Effector memory CD4-positive, alpha-beta T cell (primary cell): ENCODE measurements around the gene ZNF785.

Experiments
- DNase-seq, 3 donors: peaks; one replicate each; pipeline ENCODE4 v3.0.0-alpha.2; 2020
- H3K27ac ChIP-seq: 2 replicates; pipeline ENCODE4 v1.7.0; 2013; ENCODE audit warnings: mild to moderate bottlenecking, low read length, moderate library complexity; ENCODE audit not compliant: insufficient read depth, poor library complexity, severe bottlenecking
- H3K27me3 ChIP-seq: replicated peaks from 2 replicates; pipeline ENCODE4 v1.7.0; 2013; ENCODE audit warnings: mild to moderate bottlenecking, low read length; ENCODE audit not compliant: insufficient read depth, control insufficient read depth, poor library complexity, severe bottlenecking
- H3K36me3 ChIP-seq: 2 replicates; pipeline ENCODE4 v1.7.0; 2013; ENCODE audit warnings: mild to moderate bottlenecking, low read length, moderate library complexity; ENCODE audit not compliant: control insufficient read depth, insufficient read depth
- H3K4me1 ChIP-seq: 2 replicates; pipeline ENCODE4 v1.7.0; 2013; ENCODE audit warnings: low read length, mild to moderate bottlenecking; ENCODE audit not compliant: control insufficient read depth, insufficient read depth, poor library complexity, severe bottlenecking
- H3K4me3 ChIP-seq: 2 replicates; pipeline ENCODE4 v1.7.0; 2013; ENCODE audit warnings: low read length, low read depth, mild to moderate bottlenecking; ENCODE audit not compliant: insufficient read depth, poor library complexity, severe bottlenecking
- H3K9me3 ChIP-seq: 2 replicates; pipeline ENCODE4 v1.7.0; 2013; ENCODE audit warnings: mild to moderate bottlenecking, low read length, moderate library complexity; ENCODE audit not compliant: control insufficient read depth

The ZNF785 gene

GRCh38 chr16:30581457-30581856, 4.0 kb downstream of the ZNF785 start:
- H3K4me3 ChIP-seq = no peak overlapping the region
- H3K27me3 ChIP-seq = no peaks in the 10 kb centered on the region
- peaks cover 14% of the 10 kb centered on the region for H3K36me3 ChIP-seq
- no peak for DNase-seq
- no peak overlapping the region for H3K27ac ChIP-seq
- peaks cover 13% of the 10 kb centered on the region for H3K4me1 ChIP-seq
- no peaks in the 10 kb centered on the region for H3K9me3 ChIP-seq

DNA sequence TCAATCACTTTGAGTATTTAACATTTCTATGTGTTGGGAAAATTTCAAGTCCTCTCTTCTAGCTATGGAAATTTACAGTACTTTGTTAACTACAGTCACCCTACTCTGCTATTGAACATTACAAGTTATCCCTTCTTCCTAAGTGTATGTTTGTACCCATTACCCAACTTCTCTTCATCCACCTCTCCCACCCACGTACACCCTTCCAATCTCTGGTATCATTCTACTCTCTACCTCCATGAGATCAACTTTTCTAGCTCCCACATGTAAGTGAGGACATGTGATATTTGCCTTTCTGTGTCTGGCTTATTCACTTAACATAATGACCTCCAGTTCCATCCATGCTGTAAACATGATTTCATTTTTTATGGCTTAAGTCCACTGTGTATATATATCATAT, 10.8 kb downstream of the ZNF785 start:
- no peak overlapping the region for H3K27ac ChIP-seq
- no peak for DNase-seq
- H3K9me3 ChIP-seq = no peaks in the 10 kb centered on the region
- peaks cover 15% of the 10 kb centered on the region for H3K4me1 ChIP-seq
- no peaks in the 10 kb centered on the region for H3K27me3 ChIP-seq
- no peaks in the 10 kb centered on the region for H3K36me3 ChIP-seq
- no peak overlapping the region for H3K4me3 ChIP-seq

GRCh38 chr16:30571445-30572322, 13.8 kb downstream of the ZNF785 start, which contains the start of gene ZNF688:
Gene ZNF688 (minus strand): TSS chr16:30571714. CDS start chr16:30571629, 85 bp downstream.
- H3K4me3 ChIP-seq = peak within 1 kb of the TSS; percentile 81
- H3K9me3 ChIP-seq = no peaks in the 10 kb centered on the region
- peak within 1 kb of the TSS; percentile 97 for H3K27ac ChIP-seq
- peaks cover 33% of the 10 kb centered on the region for H3K4me1 ChIP-seq
- no peaks in the 10 kb centered on the region for H3K27me3 ChIP-seq
- no peaks in the 10 kb centered on the region for H3K36me3 ChIP-seq
- DNase-seq = peak; percentile 91 to 96 (median 95)

- Histone ChIP-seq H3K36me3 (no peaks in the 10 kb centered on the region), H3K27ac (peak overlapping the region; percentile 97), H3K4me1 (peaks cover 33% of the 10 kb centered on the region), H3K4me3 (peak overlapping the region; percentile 81), H3K27me3 (no peaks in the 10 kb centered on the region), H3K9me3 (no peaks in the 10 kb centered on the region)
- no peak for DNase-seq
Measured at GRCh38 chr16:30570636-30571444, 14.7 kb downstream of the ZNF785 start.

DNA sequence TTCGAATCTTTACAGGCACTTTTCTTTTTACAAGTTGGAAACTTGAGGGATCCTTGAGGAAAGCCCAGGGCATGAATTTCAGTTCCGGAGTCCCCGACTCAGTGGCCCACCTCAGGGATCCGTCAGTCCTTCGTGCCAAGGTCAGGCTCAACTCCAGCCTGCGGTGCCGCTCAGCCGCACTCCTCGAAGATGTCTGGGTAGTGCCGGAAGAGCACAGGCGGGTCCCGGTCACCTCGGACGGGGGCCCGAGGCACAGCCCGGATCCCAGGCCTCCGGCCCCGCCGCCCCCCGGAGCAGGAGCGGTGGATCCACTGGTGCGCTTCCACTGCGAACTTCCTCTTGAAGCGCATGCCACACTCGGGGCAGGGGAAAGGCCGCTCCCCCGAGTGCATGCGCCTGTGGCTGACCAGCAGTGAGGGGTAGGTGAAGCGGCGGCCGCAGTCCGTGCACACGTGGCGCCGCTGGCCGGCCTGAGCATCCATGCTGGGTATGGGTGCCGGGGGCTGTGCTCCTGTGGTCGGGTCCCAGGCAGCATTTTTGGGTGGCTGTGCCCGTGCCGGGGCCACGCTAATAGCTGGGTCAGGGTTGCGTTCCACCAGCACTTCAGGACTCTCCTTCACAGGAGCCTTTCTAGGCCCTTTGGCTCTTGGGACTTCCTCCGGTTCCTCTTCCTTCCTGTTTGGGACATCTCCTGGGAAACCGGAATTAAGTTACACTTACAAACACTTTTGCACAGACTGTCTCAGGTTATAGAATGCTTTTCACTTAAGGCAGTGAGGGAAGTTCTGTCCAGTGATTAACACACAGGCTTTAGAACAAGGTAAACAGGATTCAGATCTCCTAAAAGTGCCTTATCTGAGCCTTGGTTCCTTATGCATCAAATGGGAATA, 15.5 kb downstream of the ZNF785 start:
- Histone ChIP-seq H3K9me3 (no peaks in the 10 kb centered on the region), H3K27me3 (no peaks in the 10 kb centered on the region), H3K4me1 (peaks cover 33% of the 10 kb centered on the region), H3K36me3 (no peaks in the 10 kb centered on the region), H3K27ac (no peak overlapping the region), H3K4me3 (no peak overlapping the region)
- DNase-seq = no peak

- peaks cover 33% of the 10 kb centered on the region for H3K4me1 ChIP-seq
- no peak for DNase-seq
- no peak overlapping the region for H3K4me3 ChIP-seq
- peak overlapping the region; percentile 27 for H3K27ac ChIP-seq
- H3K36me3 ChIP-seq = no peaks in the 10 kb centered on the region
- no peaks in the 10 kb centered on the region for H3K27me3 ChIP-seq
- H3K9me3 ChIP-seq = no peaks in the 10 kb centered on the region
Measured at GRCh38 chr16:30569281-30569680, 16.2 kb downstream of the ZNF785 start.

GRCh38 chr16:30567991-30568638, 17.4 kb downstream of the ZNF785 start:
- Histone ChIP-seq H3K4me1 (peaks cover 33% of the 10 kb centered on the region), H3K36me3 (no peaks in the 10 kb centered on the region), H3K9me3 (no peaks in the 10 kb centered on the region), H3K27me3 (no peaks in the 10 kb centered on the region), H3K4me3 (no peak overlapping the region), H3K27ac (peak overlapping the region; percentile 84)
- peak in 2 of 3 donors; percentile 25 to 33 for DNase-seq

DNA sequence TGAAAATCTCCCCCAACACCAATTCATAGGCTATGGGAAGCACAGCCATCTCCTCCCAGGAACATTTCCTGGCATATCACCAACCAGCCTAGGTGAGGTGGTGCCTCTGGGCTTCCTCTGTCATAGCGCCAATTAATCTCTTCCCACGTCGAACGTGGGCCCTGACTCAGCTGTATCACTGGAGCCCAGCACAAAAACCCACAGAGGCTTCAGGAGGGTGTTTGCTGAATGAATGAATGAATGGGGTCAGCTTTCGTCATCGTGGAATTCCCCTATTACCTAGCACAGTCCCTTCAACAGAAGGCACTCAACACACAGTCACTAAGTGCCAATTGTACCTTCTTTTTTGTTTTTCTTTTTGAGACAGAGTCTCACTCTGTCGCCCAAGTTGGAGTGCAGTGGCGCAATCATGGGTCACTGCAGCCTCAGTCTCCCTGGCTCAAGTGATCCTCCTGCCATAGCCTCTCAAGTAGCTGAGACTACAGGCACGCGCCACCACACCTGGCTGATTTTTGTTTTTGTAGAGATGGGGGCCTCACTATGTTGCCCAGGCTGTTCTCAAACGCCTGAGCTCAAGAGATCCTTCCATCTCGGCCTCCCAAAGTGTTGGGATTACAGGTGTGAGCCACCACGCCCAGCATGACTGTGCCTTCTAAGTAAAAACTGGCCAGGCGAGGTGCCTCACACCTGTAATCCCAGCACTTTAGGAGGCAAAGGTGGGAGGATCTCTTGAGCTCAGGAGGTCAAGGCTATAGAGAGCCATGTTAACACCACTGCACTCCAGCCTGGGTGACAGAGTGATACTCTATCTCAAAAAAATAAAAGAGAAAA, 18.1 kb downstream of the ZNF785 start:
- DNase-seq = peak; percentile 57 to 61 (median 60)
- peak overlapping the region; percentile 84 for H3K27ac ChIP-seq
- H3K4me1 ChIP-seq = peaks cover 31% of the 10 kb centered on the region
- H3K4me3 ChIP-seq = no peak overlapping the region
- no peaks in the 10 kb centered on the region for H3K9me3 ChIP-seq
- no peaks in the 10 kb centered on the region for H3K36me3 ChIP-seq
- H3K27me3 ChIP-seq = no peaks in the 10 kb centered on the region
